ENCODE measurements around the gene ASGR2. TPM values are rescaled to one million over a fixed set of nuclear protein-coding genes. Genes with fewer than 3 reads are reported as not detected.

ASGR2 gene
- 0.07 to 0.12 TPM in 2 of 5 replicates, not detected in the others for total RNA-seq (2022; extraction: Qiagen RNA extraction)

GRCh38 chr17:7114241-7114874, at the start of gene ASGR2:
ASGR2 (minus strand) TSS chr17:7114822; CDS start chr17:7114240, 582 bp downstream.

GRCh38 chr17:7079581-7080455, 34.8 kb downstream of the ASGR2 start, which contains the start of gene CLEC10A:
CLEC10A (minus strand) TSS chr17:7080251; CDS start chr17:7078812, 1,439 bp downstream.

Other genes with a start within 250 kb of the ASGR2 start
- gene ALOX12, start 118.8 kb downstream of the ASGR2 start, total RNA-seq (2022; extraction: Qiagen RNA extraction), result not detected in 5 replicates
- gene RNASEK, start 102.2 kb downstream of the ASGR2 start, total RNA-seq (2022; extraction: Qiagen RNA extraction), result 417 to 502 TPM (median 450 TPM) in 5 replicates
- gene BCL6B, start 91.8 kb downstream of the ASGR2 start, total RNA-seq (2022; extraction: Qiagen RNA extraction), result not detected in 5 replicates
- 7.0 to 9.5 TPM (median 8.4 TPM) in 5 replicates for gene SLC16A13, start 78.8 kb downstream of the ASGR2 start, total RNA-seq (2022; extraction: Qiagen RNA extraction)
- not detected in 5 replicates for gene SLC16A11, start 70.7 kb downstream of the ASGR2 start, total RNA-seq (2022; extraction: Qiagen RNA extraction)
- gene CLEC10A, start 34.6 kb downstream of the ASGR2 start, total RNA-seq (2022; extraction: Qiagen RNA extraction), result not detected in 5 replicates
- gene ASGR1, start 64.5 kb upstream of the ASGR2 start, total RNA-seq (2022; extraction: Qiagen RNA extraction), result 0.82 to 1.4 TPM (median 1.2 TPM) in 5 replicates
- gene DLG4, start 105.0 kb upstream of the ASGR2 start, total RNA-seq (2022; extraction: Qiagen RNA extraction), result 5.4 to 7.5 TPM (median 5.8 TPM) in 5 replicates
- gene ACADVL, start 105.1 kb upstream of the ASGR2 start, total RNA-seq (2022; extraction: Qiagen RNA extraction), result 286 to 433 TPM (median 402 TPM) in 5 replicates
- gene DVL2, start 119.7 kb upstream of the ASGR2 start, total RNA-seq (2022; extraction: Qiagen RNA extraction), result 37.1 to 47.6 TPM (median 44.8 TPM) in 5 replicates
- 86.1 to 108 TPM (median 99.5 TPM) in 5 replicates for gene PHF23, start 124.6 kb upstream of the ASGR2 start, total RNA-seq (2022; extraction: Qiagen RNA extraction)
- 643 to 763 TPM (median 704 TPM) in 5 replicates for gene GABARAP, start 127.6 kb upstream of the ASGR2 start, total RNA-seq (2022; extraction: Qiagen RNA extraction)
- 208 to 254 TPM (median 236 TPM) in 5 replicates for gene CTDNEP1, start 136.9 kb upstream of the ASGR2 start, total RNA-seq (2022; extraction: Qiagen RNA extraction)
- 131 to 160 TPM (median 140 TPM) in 5 replicates for gene ELP5, start 137.4 kb upstream of the ASGR2 start, total RNA-seq (2022; extraction: Qiagen RNA extraction)
- 2.2 to 3.2 TPM (median 2.9 TPM) in 5 replicates for gene CLDN7, start 147.7 kb upstream of the ASGR2 start, total RNA-seq (2022; extraction: Qiagen RNA extraction)
- gene SLC2A4, start 166.9 kb upstream of the ASGR2 start, total RNA-seq (2022; extraction: Qiagen RNA extraction), result 0.35 to 0.67 TPM (median 0.63 TPM) in 5 replicates
- gene YBX2, start 179.8 kb upstream of the ASGR2 start, total RNA-seq (2022; extraction: Qiagen RNA extraction), result 0.37 to 0.68 TPM (median 0.53 TPM) in 5 replicates
- 1,603 to 1,771 TPM (median 1,695 TPM) in 5 replicates for gene EIF5A, start 192.8 kb upstream of the ASGR2 start, total RNA-seq (2022; extraction: Qiagen RNA extraction)
- 81.4 to 100 TPM (median 97.9 TPM) in 5 replicates for gene GPS2, start 200.5 kb upstream of the ASGR2 start, total RNA-seq (2022; extraction: Qiagen RNA extraction)
- 23.0 to 36.7 TPM (median 28.7 TPM) in 5 replicates for gene NEURL4, start 214.5 kb upstream of the ASGR2 start, total RNA-seq (2022; extraction: Qiagen RNA extraction)
- 2.4 to 5.7 TPM (median 4.0 TPM) in 5 replicates for gene ACAP1, start 221.7 kb upstream of the ASGR2 start, total RNA-seq (2022; extraction: Qiagen RNA extraction)
- 11.3 to 13.7 TPM (median 12.5 TPM) in 5 replicates for gene KCTD11, start 237.3 kb upstream of the ASGR2 start, total RNA-seq (2022; extraction: Qiagen RNA extraction)
- not detected in 5 replicates for gene TMEM95, start 240.3 kb upstream of the ASGR2 start, total RNA-seq (2022; extraction: Qiagen RNA extraction)